CD14-positive monocyte (primary cell): ENCODE results near the gene SIN3A. TPM values are rescaled to one million over a fixed set of nuclear protein-coding genes. Genes with fewer than 3 reads are reported as not detected.
A peak's percentile ranks its signal among the peaks of the same experiment; 100 is the strongest.

Experiments
- DNase-seq, 3 donors: peaks; one replicate each; pipeline ENCODE4 v3.0.0-alpha.2; 2011 to 2022
- H2AFZ ChIP-seq: 2 replicates; pipeline ENCODE4 v1.6.0; 2012; ENCODE audit warnings: mild to moderate bottlenecking, low read depth, low read length, inconsistent platforms; ENCODE audit not compliant: insufficient read depth, poor library complexity, severe bottlenecking
- H3K27ac ChIP-seq, 2 donors: 1 replicate in 1 of 2; 2 replicates in 1 of 2; pipeline ENCODE4 v1.5.1; 2012 to 2013; ENCODE audit warnings: low read length in 2 of 2, control low read depth in 1 of 2, inconsistent platforms in 1 of 2, low read depth in 1 of 2, mild to moderate bottlenecking in 1 of 2
- H3K27me3 ChIP-seq, 2 donors: one replicate each; pipeline versions ENCODE4 v1.6.0 to v1.6.1; 2011 to 2013; ENCODE audit warnings: low read length in 2 of 2; ENCODE audit not compliant: control insufficient read depth in 2 of 2, insufficient read depth in 2 of 2
- H3K36me3 ChIP-seq, 2 donors: replicated peaks in 1 of 2; 1 replicate in 1 of 2; 2 replicates in 1 of 2; pipeline versions ENCODE4 v1.5.1 to v1.6.1; 2012 to 2013; ENCODE audit warnings: low read length in 2 of 2, control low read depth in 1 of 2, inconsistent platforms in 1 of 2, mild to moderate bottlenecking in 1 of 2; ENCODE audit not compliant: insufficient read depth in 2 of 2, control insufficient read depth in 1 of 2
- H3K4me1 ChIP-seq, 2 donors: 1 replicate in 1 of 2; 2 replicates in 1 of 2; pipeline versions ENCODE4 v1.5.1 to v1.6.1; 2012 to 2013; ENCODE audit warnings: low read length in 2 of 2, control low read depth in 1 of 2, inconsistent platforms in 1 of 2, mild to moderate bottlenecking in 1 of 2, moderate library complexity in 1 of 2; ENCODE audit not compliant: insufficient read depth in 2 of 2, control insufficient read depth in 1 of 2
- H3K4me2 ChIP-seq: replicated peaks from 2 replicates; pipeline ENCODE3; 2012; ENCODE audit warnings: low read length, moderate library complexity, mild to moderate bottlenecking; ENCODE audit not compliant: poor library complexity, severe bottlenecking; ENCODE audit errors: extremely low read depth
- H3K4me3 ChIP-seq, 3 experiments: fragments of 200-600 bp in 1 of 3; sonication (generic) in 1 of 3; replicated peaks in 1 of 3; 1 replicate in 2 of 3; 2 replicates in 1 of 3; pipeline ENCODE4 v1.5.1; 2011 to 2013; ENCODE audit warnings: low read length in 3 of 3, mild to moderate bottlenecking in 3 of 3, control low read depth in 2 of 3, low read depth in 2 of 3, inconsistent platforms in 1 of 3, moderate library complexity in 1 of 3
- H3K79me2 ChIP-seq: 2 replicates; pipeline ENCODE4 v1.6.0; 2012; ENCODE audit warnings: mild to moderate bottlenecking, control low read depth, inconsistent platforms, low read length, moderate library complexity; ENCODE audit not compliant: insufficient read depth
- H3K9ac ChIP-seq: 2 replicates; pipeline ENCODE4 v1.6.0; 2017; ENCODE audit warnings: low read length, mild to moderate bottlenecking; ENCODE audit not compliant: insufficient read depth, poor library complexity, severe bottlenecking
- H3K9me3 ChIP-seq, 2 donors: replicated peaks in 1 of 2; 1 replicate in 1 of 2; 2 replicates in 1 of 2; pipeline versions ENCODE4 v1.5.1 to v1.6.1; 2012 to 2013; ENCODE audit warnings: low read length in 2 of 2, control low read depth in 1 of 2; ENCODE audit not compliant: control insufficient read depth in 1 of 2, insufficient read depth in 1 of 2
- H4K20me1 ChIP-seq: 2 replicates; pipeline ENCODE4 v1.6.0; 2012; ENCODE audit warnings: mild to moderate bottlenecking, low read length, control low read depth, moderate library complexity; ENCODE audit not compliant: insufficient read depth
- H3K27ac Mint-ChIP-seq, 7 donors: one replicate each; pipeline ENCODE4 v1.8.0; 2020; ENCODE audit warnings: mild to moderate bottlenecking in 7 of 7, mixed read lengths in 7 of 7, moderate library complexity in 6 of 7, inconsistent platforms in 2 of 7
- H3K27me3 Mint-ChIP-seq, 3 donors: one replicate each; pipeline ENCODE4 v1.8.0; 2021 to 2022; ENCODE audit warnings: low read depth in 3 of 3, mild to moderate bottlenecking in 3 of 3, mixed read lengths in 3 of 3, moderate library complexity in 3 of 3, inconsistent platforms in 1 of 3
- H3K36me3 Mint-ChIP-seq, 2 donors: one replicate each; pipeline ENCODE4 v1.8.0; 2020; ENCODE audit warnings: mixed read lengths in 2 of 2, inconsistent platforms in 1 of 2, mild to moderate bottlenecking in 1 of 2
- H3K4me1 Mint-ChIP-seq: one replicate; pipeline ENCODE4 v1.8.0; 2020; ENCODE audit warnings: mild to moderate bottlenecking, mixed read lengths
- H3K4me3 Mint-ChIP-seq, 2 donors: one replicate each; pipeline ENCODE4 v1.8.0; 2020; ENCODE audit warnings: mild to moderate bottlenecking in 2 of 2, mixed read lengths in 2 of 2, moderate library complexity in 1 of 2
- H3K9me3 Mint-ChIP-seq, 7 donors: one replicate each; pipeline ENCODE4 v1.8.0; 2020 to 2022; ENCODE audit warnings: mixed read lengths in 7 of 7, mild to moderate bottlenecking in 6 of 7, moderate library complexity in 6 of 7, inconsistent platforms in 2 of 7
- WGBS: methylation state at CpG from one replicate; pipeline ENCODE4 v1.1.5; 2013; ENCODE audit warnings: missing lambda C conversion rate; ENCODE audit not compliant: insufficient coverage; 5-methylcytosine and 5-hydroxymethylcytosine counted together
- intact Hi-C, 2 donors: fragments of 100-400 bp; cut with micrococcal nuclease; formaldehyde crosslinking; loops; one replicate each; pipeline versions ENCODE4 v1.15.0 to v1.15.1; 2023
- polyA plus RNA-seq, 3 donors: library from polyadenylated mRNA; depleted of rRNA in 1 of 3; unstranded in 2 of 3; stranded (reverse) in 1 of 3; fragments of 300-500 nt in 2 of 3; fragments of >200 nt in 1 of 3; fragmentation: Illumina TruSeq in 2 of 3; gene quantifications; 1 replicate in 2 of 3; 2 replicates in 1 of 3; pipeline ENCODE4 v1.2.3, GENCODE V29; 2012 to 2021
- TF ChIP-seq, protein P1 (sequence below): fragments of 200-600 bp; IDR thresholded peaks from one replicate; pipeline ENCODE4 v1.8.0; 2022; ENCODE audit warnings: antibody characterized with exemption, mild to moderate bottlenecking

The SIN3A gene
- polyA plus RNA-seq, 3 donors = 2.3 to 20.7 (median 7.9) TPM

DNA sequence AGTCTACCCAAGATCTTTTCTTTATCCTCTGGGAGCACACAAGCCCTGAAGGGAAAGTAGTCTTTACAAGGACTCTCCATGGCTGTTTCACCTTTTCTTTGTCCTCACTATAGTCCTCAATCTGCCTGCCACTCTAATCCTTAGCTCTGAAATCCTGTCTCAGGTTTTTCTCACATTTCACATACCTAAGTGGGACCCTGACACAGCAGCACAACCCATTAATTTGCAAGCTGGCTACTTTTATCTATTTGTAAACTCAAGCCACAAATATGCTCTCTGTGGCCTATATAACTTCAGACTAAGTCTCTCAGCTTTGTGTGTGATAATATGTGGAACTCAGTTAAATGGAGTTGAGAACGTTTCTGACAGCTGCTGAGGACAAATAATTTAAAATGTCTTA, 19.8 kb downstream of the SIN3A start:
- Mint-ChIP-seq H3K36me3 (peaks cover 31 to 48% of the 10 kb centered on the region in 2 donors), H3K4me1 (peaks cover 9% of the 10 kb centered on the region)
- H3K36me3 ChIP-seq = peaks cover 30 to 50% of the 10 kb centered on the region in 2 donors

GRCh38 chr15:75431270-75431669, 20.2 kb downstream of the SIN3A start:
- WGBS = no CpG with 5 or more reads among the region's 2 CpGs
- TF ChIP-seq, protein P1, sequence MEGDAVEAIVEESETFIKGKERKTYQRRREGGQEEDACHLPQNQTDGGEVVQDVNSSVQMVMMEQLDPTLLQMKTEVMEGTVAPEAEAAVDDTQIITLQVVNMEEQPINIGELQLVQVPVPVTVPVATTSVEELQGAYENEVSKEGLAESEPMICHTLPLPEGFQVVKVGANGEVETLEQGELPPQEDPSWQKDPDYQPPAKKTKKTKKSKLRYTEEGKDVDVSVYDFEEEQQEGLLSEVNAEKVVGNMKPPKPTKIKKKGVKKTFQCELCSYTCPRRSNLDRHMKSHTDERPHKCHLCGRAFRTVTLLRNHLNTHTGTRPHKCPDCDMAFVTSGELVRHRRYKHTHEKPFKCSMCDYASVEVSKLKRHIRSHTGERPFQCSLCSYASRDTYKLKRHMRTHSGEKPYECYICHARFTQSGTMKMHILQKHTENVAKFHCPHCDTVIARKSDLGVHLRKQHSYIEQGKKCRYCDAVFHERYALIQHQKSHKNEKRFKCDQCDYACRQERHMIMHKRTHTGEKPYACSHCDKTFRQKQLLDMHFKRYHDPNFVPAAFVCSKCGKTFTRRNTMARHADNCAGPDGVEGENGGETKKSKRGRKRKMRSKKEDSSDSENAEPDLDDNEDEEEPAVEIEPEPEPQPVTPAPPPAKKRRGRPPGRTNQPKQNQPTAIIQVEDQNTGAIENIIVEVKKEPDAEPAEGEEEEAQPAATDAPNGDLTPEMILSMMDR = no peak
- Mint-ChIP-seq H3K27me3 (peaks cover 0 to 2% (median 0%) of the 10 kb centered on the region in 3 donors), H3K9me3 (no peaks in the 10 kb centered on the region), H3K36me3 (peaks cover 31 to 48% of the 10 kb centered on the region in 2 donors), H3K4me3 (no peak overlapping the region), H3K27ac (peak overlapping the region in 5 of 7 donors; percentile 2 to 70 (median 17)), H3K4me1 (peaks cover 9% of the 10 kb centered on the region)
- Histone ChIP-seq H3K27ac (peak overlapping the region in 1 of 2 donors; percentile 58), H2AFZ (no peak overlapping the region), H3K9ac (no peak overlapping the region), H3K79me2 (peaks cover 95% of the 10 kb centered on the region), H3K27me3 (no peaks in the 10 kb centered on the region), H3K4me2 (no peak overlapping the region), H3K4me1 (peaks cover 0 to 4% of the 10 kb centered on the region in 2 donors), H3K9me3 (no peaks in the 10 kb centered on the region), H4K20me1 (peaks cover 84% of the 10 kb centered on the region), H3K36me3 (peaks cover 34 to 52% of the 10 kb centered on the region in 2 donors), H3K4me3 (no peak overlapping the region)
- intact Hi-C loops = no loop called here
- no peak for DNase-seq

More for the DNA sequence above, 19.8 kb downstream of the SIN3A start:
- H3K4me1 ChIP-seq = peaks cover 0 to 4% of the 10 kb centered on the region in 2 donors
- H4K20me1 ChIP-seq = peaks cover 84% of the 10 kb centered on the region
- no peak overlapping the region for H3K9ac ChIP-seq
- Mint-ChIP-seq H3K27ac (peak overlapping the region in 5 of 7 donors; percentile 13 to 73 (median 46)), H3K27me3 (peaks cover 0 to 2% (median 0%) of the 10 kb centered on the region in 3 donors), H3K9me3 (no peaks in the 10 kb centered on the region), H3K4me3 (no peak overlapping the region)
- TF ChIP-seq, protein P1 = no peak
- no peak for DNase-seq
- H3K4me2 ChIP-seq = no peak overlapping the region
- no peak overlapping the region for H3K4me3 ChIP-seq
- H2AFZ ChIP-seq = no peak overlapping the region
- intact Hi-C loops = no loop called here
- H3K27ac ChIP-seq = peak overlapping the region in 1 of 2 donors; percentile 58
- H3K27me3 ChIP-seq = no peaks in the 10 kb centered on the region
- H3K79me2 ChIP-seq = peaks cover 97% of the 10 kb centered on the region
- WGBS = no CpG with 5 or more reads among the region's 1 CpG
- H3K9me3 ChIP-seq = no peaks in the 10 kb centered on the region
